HL-60/S4 (cell line): ENCODE data around the gene CHPT1.
"Not testable (repeated sequence)": the region's sequence is repeated elsewhere in the genome, so short reads cannot be mapped to it uniquely, and the experiment has no call there.

Source experiments
- in situ Hi-C: fragments of 300-500 bp; cut with MboI; formaldehyde crosslinking; loops from 2 replicates; pipeline ENCODE4 v1.14.3; 2022; ENCODE audit warnings: low sequenced_read_pairs

The CHPT1 gene

DNA sequence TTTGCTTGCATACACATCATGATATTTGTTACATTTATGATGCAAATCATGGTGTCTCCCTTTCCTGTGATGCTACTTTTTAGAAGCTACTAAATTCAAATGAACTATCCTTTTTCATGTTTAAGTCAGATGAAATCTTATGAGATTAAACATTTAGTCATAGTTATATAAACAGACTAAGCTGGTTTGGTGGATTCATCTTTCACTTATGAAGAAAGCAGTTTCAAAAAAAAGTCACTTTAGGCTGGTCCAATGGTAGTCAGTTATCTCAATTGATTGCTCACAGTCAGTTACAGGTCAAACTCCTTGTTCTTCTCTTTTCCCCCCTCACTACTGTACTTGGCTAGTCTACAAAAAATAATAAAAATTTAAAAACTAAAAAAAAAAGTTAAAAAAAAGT is 22.1 kb downstream of the CHPT1 start:
- in situ Hi-C loops, result no loop called here

- in situ Hi-C loops, result no loop called here
These were observed 22.7 kb downstream of the CHPT1 start for GRCh38 chr12:101720118-101720517.

GRCh38 chr12:101722392-101722791 is 25.0 kb downstream of the CHPT1 start:
- in situ Hi-C loops, result no loop called here

GRCh38 chr12:101727098-101727497 is 29.7 kb downstream of the CHPT1 start:
- in situ Hi-C loops, result no loop called here

GRCh38 chr12:101729842-101730241 is 32.4 kb downstream of the CHPT1 start:
- in situ Hi-C loops, result no loop called here

GRCh38 chr12:101732318-101732717 is 34.9 kb downstream of the CHPT1 start:
- in situ Hi-C loops, result no loop called here

DNA sequence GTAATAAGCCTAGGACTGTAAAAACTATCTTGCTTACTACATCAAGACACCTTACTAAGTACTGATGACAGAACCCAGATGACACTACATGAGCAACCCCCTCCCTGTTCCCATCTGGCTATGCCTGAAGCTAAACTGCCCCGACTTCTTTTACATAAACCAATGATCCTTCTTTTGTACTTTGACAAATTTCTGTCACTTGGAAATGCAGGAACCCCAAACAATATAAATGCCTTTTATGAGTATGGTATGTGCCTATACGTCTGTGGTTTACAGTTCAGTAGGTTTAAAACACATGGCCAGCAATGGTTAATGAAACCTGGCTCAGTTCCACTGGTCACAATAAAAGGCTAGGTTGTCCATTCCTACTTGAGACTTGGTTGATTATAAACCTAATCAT is 35.7 kb downstream of the CHPT1 start:
- in situ Hi-C loops, result no loop called here

- in situ Hi-C loops, result not testable (repeated sequence)
These were observed 37.0 kb downstream of the CHPT1 start for GRCh38 chr12:101734482-101734881.

- in situ Hi-C loops, result no loop called here
These were observed 40.0 kb downstream of the CHPT1 start for GRCh38 chr12:101737476-101737875.

- in situ Hi-C loops, result no loop called here
These were observed 41.7 kb downstream of the CHPT1 start, which contains the start of gene SYCP3 for GRCh38 chr12:101738920-101739665. SYCP3 (minus strand) TSS chr12:101739462; CDS start chr12:101737935, 1,527 bp downstream.

- in situ Hi-C loops, result no loop called here
These were observed 43.1 kb downstream of the CHPT1 start for GRCh38 chr12:101740566-101740965.

DNA sequence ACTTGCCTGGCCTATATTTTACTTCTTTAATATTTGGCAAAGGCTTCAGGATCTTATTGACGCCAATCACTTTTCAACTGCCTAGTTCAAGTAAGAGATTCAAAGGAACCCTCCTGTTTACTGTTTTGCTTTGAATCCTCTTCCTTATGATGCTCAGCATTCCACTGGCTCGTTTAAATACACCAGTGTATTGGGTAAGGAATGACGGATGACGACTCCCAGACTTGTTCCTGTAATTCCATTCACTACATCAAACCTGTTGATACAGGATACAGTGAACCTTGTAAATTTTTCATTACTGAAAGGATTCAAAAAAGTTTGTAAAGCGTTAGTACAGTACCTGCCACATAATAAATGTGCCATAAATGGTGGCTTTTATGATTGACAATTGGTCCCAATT is 43.5 kb downstream of the CHPT1 start:
- in situ Hi-C loops, result no loop called here

DNA sequence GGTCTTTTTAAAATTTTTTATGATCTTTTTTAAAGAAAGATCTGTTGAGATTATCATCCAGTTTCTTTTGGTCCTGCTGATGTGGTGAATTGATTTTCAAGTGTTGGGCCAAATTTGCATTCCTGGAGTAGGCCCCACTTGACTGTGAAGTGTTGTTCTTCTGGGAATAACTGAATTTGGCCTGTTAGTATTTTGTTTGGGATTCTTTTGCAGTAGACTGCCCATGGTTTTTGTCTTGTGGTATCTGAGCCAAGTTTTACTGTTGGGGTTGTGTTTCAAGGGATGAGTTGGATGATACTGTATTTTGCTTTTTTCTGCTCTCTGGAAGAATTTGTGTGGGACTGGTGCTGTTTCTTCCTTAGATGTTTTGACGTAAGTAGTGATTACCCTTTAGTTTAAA is 45.8 kb downstream of the CHPT1 start:
- in situ Hi-C loops, result no loop called here

DNA sequence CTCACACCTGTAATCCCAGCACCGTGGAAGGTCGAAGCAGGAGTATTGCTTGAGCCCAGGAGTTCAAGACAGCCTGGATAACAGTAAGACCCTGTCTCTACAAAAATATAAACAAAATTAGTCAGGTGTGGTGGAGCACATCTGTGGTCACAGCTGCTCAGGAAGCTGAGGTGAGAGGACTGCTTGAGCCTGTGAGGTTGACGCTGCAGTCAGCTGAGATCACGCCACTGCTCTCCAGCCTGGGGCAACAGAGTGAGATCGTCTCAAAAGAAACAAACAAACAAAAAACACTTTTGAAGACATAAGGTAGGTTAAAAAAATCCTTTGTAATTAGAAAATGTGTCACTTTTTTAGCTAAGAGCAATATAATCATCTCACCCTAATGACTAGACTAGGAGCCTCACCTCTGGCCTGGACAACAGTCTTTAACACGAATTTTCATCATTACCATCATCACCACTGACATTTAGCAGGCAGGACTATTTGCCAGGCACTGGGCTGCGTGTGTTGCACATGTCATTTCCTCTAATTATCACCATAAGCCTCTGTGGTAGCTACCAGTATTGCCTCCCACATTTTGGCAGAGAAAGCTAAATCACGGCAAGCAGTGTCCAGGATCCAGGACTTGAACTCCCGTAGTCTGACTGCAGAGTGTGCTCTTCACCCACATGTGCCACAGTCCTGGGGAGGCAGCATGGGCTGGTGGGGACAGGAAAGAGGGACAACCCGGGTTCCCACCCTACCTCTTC is 46.5 kb downstream of the CHPT1 start:
- in situ Hi-C loops, result no loop called here

GRCh38 chr12:101745481-101745880 is 48.0 kb downstream of the CHPT1 start:
- in situ Hi-C loops, result no loop called here

DNA sequence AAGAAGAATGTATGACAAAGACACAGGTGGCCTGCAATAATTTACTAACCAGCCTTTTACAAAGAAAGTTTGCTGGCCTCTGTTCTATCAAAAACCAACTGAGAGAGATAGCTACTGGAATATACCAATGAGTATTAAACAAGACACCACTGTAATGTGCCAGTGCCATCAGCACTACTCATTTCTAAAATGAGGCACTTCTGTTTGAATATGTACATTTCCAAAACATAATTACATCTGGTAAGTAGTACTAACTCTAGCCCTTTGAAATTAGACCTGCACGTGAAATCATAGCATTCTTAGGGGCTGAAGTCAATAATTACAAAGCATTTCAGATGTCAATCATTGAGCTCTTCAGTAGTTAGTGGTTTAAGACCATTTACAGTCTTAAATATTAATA is 48.8 kb downstream of the CHPT1 start:
- in situ Hi-C loops, result no loop called here

GRCh38 chr12:101746661-101747060 is 49.2 kb downstream of the CHPT1 start:
- in situ Hi-C loops, result no loop called here

DNA sequence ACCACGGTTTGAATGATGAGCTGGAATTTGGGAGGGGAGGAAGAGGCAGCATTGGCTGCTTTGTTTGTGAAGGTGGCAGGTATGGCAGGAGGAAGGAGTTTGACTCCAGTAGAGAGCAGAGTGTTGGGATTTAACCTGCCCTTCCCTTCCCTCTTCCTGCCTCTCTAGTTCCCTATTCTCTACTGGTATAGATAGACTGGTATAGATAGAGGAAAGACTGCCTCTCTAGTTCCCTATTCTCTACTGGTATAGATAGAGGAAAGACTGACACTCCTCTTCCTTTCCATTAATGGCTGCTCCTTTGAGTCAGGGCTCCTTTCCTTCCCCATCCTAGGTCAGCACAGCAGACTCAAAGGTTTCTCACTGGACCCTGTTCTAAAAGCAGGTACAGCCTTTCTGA is 50.3 kb downstream of the CHPT1 start:
- in situ Hi-C loops, result no loop called here

DNA sequence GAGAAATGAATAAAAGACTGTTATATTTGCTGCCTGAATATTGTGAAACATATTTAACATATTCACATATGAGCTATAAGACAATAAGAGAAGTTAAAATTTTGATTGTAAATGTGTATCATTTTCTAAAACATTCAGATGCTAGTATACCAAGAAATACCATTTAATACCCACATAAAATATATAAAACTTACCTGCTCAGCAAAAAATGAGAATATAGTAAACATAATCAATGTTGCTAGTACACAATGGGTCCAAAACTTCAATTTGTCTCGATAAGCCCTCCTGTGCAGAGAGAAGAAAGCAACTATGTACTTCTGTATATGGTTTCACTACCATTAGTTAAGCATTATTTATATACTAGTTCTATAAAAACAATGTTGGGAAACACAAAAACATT is 51.5 kb downstream of the CHPT1 start:
- in situ Hi-C loops, result no loop called here

GRCh38 chr12:101749657-101750056 is 52.2 kb downstream of the CHPT1 start:
- in situ Hi-C loops, result no loop called here

DNA sequence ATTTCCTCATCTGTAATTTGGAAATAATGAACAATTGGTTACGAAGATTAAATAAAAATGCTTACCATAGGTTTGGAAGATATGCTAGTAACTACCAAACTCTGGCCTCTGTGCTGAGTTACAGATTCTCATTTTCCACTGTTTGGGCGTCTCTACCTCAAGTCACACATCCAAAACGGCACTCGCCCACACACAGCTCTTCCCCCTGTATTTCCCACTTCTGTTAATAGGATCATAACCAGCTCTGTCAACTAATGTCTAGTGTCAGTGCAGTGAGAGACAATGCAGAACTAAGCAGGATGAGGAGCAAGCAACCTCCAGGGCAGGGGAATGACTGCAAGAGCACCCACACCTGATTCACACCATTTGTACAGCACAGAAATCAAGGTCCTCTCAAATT is 52.7 kb downstream of the CHPT1 start:
- in situ Hi-C loops, result no loop called here

DNA sequence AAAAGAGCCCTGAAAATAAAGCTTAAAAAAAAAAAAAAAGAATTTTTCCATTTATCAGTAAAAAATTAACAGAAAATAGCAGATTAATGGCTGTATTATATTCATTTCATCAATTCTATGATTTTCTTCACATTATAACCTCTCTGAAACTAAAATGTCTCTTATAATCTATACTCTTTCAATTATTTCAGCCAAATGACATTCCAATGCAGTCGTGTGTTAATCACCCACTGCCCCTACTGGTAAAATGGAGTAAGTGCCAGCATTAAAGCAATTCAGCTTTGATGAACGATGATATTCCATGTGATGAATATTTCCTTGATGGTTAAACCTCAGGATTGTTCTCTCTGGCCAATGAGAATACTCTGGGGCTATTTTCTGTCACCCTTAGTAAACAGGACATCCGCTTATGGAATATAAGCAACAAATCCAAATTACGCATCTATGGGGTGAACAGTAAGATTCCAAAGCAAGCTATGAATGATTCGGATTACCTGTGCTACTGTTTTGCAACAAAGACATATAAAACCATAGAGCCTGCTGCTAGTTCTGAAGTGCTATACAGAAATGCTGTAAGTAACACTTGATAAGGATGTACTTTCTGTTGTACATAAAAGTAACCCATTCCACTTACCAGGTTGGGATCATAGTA is 62.1 kb downstream of the CHPT1 start:
- in situ Hi-C loops, result loop anchor here (10.0 kb wide), 1 partner anchor 345 kb away; no protein-coding TSS in a partner anchor
